Measurements from ENCODE around the gene RHOH. TPM values are rescaled to one million over a fixed set of nuclear protein-coding genes. Genes with fewer than 3 reads are reported as not detected.

The RHOH gene
- polyA plus RNA-seq, 1 experiment = not detected

- TF ChIP-seq CTCF (IDR thresholded peaks at IDR 0.05; ENCODE audit: insufficient read depth, low read depth, low read length) = no peak
- H3K36me3 ChIP-seq (ENCODE audit: control insufficient read depth, insufficient read depth, low read length) = no peaks in the 10 kb centered on the region
- no peak for DNase-seq (ENCODE audit: low read depth)
- no peaks in the 10 kb centered on the region for H3K27me3 ChIP-seq (ENCODE audit: control insufficient read depth, insufficient read depth, low read length)
- POLR2A ChIA-PET = no interaction called here
- no peak overlapping the region for H3K4me3 ChIP-seq (ENCODE audit: low read depth, low read length)
- CTCF ChIA-PET = no interaction called here
Observed at GRCh38 chr4:40179360-40179759, 17.5 kb upstream of the RHOH start.

GRCh38 chr4:40180356-40180755, 16.5 kb upstream of the RHOH start:
- CTCF ChIA-PET = no interaction called here

GRCh38 chr4:40182001-40182400, 14.8 kb upstream of the RHOH start:
- no peak for DNase-seq (ENCODE audit: low read depth)
- Histone ChIP-seq H3K36me3 (ENCODE audit: control insufficient read depth, insufficient read depth, low read length) (no peaks in the 10 kb centered on the region), H3K27me3 (ENCODE audit: control insufficient read depth, insufficient read depth, low read length) (no peaks in the 10 kb centered on the region), H3K4me3 (ENCODE audit: low read depth, low read length) (no peak overlapping the region)
- CTCF ChIA-PET = interaction anchor here (0.6 kb wide), 1 partner anchor 397 kb away, joined by 3 read pairs; no protein-coding TSS in a partner anchor
- TF ChIP-seq CTCF (IDR thresholded peaks at IDR 0.05; ENCODE audit: insufficient read depth, low read depth, low read length) = no peak
- POLR2A ChIA-PET = no interaction called here

More at GRCh38 chr4:40180356-40180755, 16.5 kb upstream of the RHOH start:
- H3K4me3 ChIP-seq (ENCODE audit: low read depth, low read length) = no peak overlapping the region
- no peaks in the 10 kb centered on the region for H3K27me3 ChIP-seq (ENCODE audit: control insufficient read depth, insufficient read depth, low read length)
- POLR2A ChIA-PET = no interaction called here
- peak; percentile 80 for DNase-seq (ENCODE audit: low read depth)
- TF ChIP-seq CTCF (IDR thresholded peaks at IDR 0.05; ENCODE audit: insufficient read depth, low read depth, low read length) = no peak
- no peaks in the 10 kb centered on the region for H3K36me3 ChIP-seq (ENCODE audit: control insufficient read depth, insufficient read depth, low read length)

- no peak overlapping the region for H3K4me3 ChIP-seq (ENCODE audit: low read depth, low read length)
- CTCF ChIA-PET = interaction anchor here (1.8 kb wide), 1 partner anchor 134 kb away, joined by 5 read pairs; no protein-coding TSS in a partner anchor
- no peak for DNase-seq (ENCODE audit: low read depth)
- no peaks in the 10 kb centered on the region for H3K36me3 ChIP-seq (ENCODE audit: control insufficient read depth, insufficient read depth, low read length)
- TF ChIP-seq CTCF (IDR thresholded peaks at IDR 0.05; ENCODE audit: insufficient read depth, low read depth, low read length) = no peak
- POLR2A ChIA-PET = no interaction called here
- H3K27me3 ChIP-seq (ENCODE audit: control insufficient read depth, insufficient read depth, low read length) = no peaks in the 10 kb centered on the region
Observed at GRCh38 chr4:40182954-40183353, 13.9 kb upstream of the RHOH start.

GRCh38 chr4:40183615-40184411, 13.0 kb upstream of the RHOH start:
- Histone ChIP-seq H3K4me3 (ENCODE audit: low read depth, low read length) (no peak overlapping the region), H3K36me3 (ENCODE audit: control insufficient read depth, insufficient read depth, low read length) (no peaks in the 10 kb centered on the region), H3K27me3 (ENCODE audit: control insufficient read depth, insufficient read depth, low read length) (no peaks in the 10 kb centered on the region)
- TF ChIP-seq CTCF (IDR thresholded peaks at IDR 0.05; ENCODE audit: insufficient read depth, low read depth, low read length) = no peak
- CTCF ChIA-PET = interaction anchor here (0.7 to 1.8 kb wide), 2 partner anchors 90 to 133 kb away, joined by 4 to 5 read pairs; no protein-coding TSS in a partner anchor
- no peak for DNase-seq (ENCODE audit: low read depth)
- POLR2A ChIA-PET = no interaction called here
